ENCODE data around the gene SAP130. TPM values are rescaled to one million over a fixed set of nuclear protein-coding genes. Genes with fewer than 3 reads are reported as not detected.
"Not testable (repeated sequence)": the region's sequence is repeated elsewhere in the genome, so short reads cannot be mapped to it uniquely, and the experiment has no call there.

SAP130 gene
- total and polyA plus RNA-seq, 5 donors from 2014 or later = 4.8 to 38.0 (median 7.3) TPM

GRCh38 chr2:127927384-127927783 is 100.5 kb downstream of the SAP130 start:
- Histone ChIP-seq H3K4me3 (ENCODE audit: low read depth, low read length) (no peak overlapping the region), H3K27me3 (ENCODE audit: control insufficient read depth, insufficient read depth, low read length) (no peaks in the 10 kb centered on the region), H3K4me1 (ENCODE audit: control insufficient read depth, insufficient read depth, low read length, poor library complexity, severe bottlenecking) (no peaks in the 10 kb centered on the region), H3K36me3 (ENCODE audit: control insufficient read depth, insufficient read depth, low read length) (no peaks in the 10 kb centered on the region), H3K9me3 (ENCODE audit: control insufficient read depth in 2 of 2, low read length in 2 of 2) (no peaks in the 10 kb centered on the region), H3K27ac (ENCODE audit: insufficient read depth, low read length, poor library complexity, severe bottlenecking) (no peak overlapping the region)
- Mint-ChIP-seq H3K36me3 (no peaks in the 10 kb centered on the region), H3K9me3 (no peaks in the 10 kb centered on the region), H3K27ac (no peak overlapping the region), H3K4me1 (peaks cover 0 to 4% (median 0%) of the 10 kb centered on the region in 4 donors), H3K27me3 (peaks cover 42% of the 10 kb centered on the region), H3K4me3 (no peak overlapping the region)
- ATAC-seq (ENCODE audit: low read depth in 2 of 2) = no peak
- DNase-seq = no peak

- Mint-ChIP-seq H3K36me3 (no peaks in the 10 kb centered on the region), H3K27ac (no peak overlapping the region), H3K4me1 (no peaks in the 10 kb centered on the region), H3K9me3 (peaks cover 0 to 2% (median 0%) of the 10 kb centered on the region in 7 donors), H3K4me3 (no peak overlapping the region), H3K27me3 (peaks cover 18% of the 10 kb centered on the region)
- Histone ChIP-seq H3K27ac (ENCODE audit: insufficient read depth, low read length, poor library complexity, severe bottlenecking) (no peak overlapping the region), H3K9me3 (ENCODE audit: control insufficient read depth in 2 of 2, low read length in 2 of 2) (no peaks in the 10 kb centered on the region), H3K4me3 (ENCODE audit: low read depth, low read length) (no peak overlapping the region), H3K4me1 (ENCODE audit: control insufficient read depth, insufficient read depth, low read length, poor library complexity, severe bottlenecking) (no peaks in the 10 kb centered on the region), H3K27me3 (ENCODE audit: control insufficient read depth, insufficient read depth, low read length) (no peaks in the 10 kb centered on the region), H3K36me3 (ENCODE audit: control insufficient read depth, insufficient read depth, low read length) (no peaks in the 10 kb centered on the region)
- no peak for DNase-seq
- no peak for ATAC-seq (ENCODE audit: low read depth in 2 of 2)
Measured at GRCh38 chr2:127917916-127918315, 109.9 kb downstream of the SAP130 start.

GRCh38 chr2:127913808-127914457 is 113.9 kb downstream of the SAP130 start:
- no peak for ATAC-seq (ENCODE audit: low read depth in 2 of 2)
- H3K36me3 Mint-ChIP-seq = no peaks in the 10 kb centered on the region
- peaks cover 0 to 4% (median 0%) of the 10 kb centered on the region in 7 donors for H3K9me3 Mint-ChIP-seq
- no peak overlapping the region for H3K4me3 ChIP-seq (ENCODE audit: low read depth, low read length)
- no peaks in the 10 kb centered on the region for H3K9me3 ChIP-seq (ENCODE audit: control insufficient read depth in 2 of 2, low read length in 2 of 2)
- no peaks in the 10 kb centered on the region for H3K4me1 Mint-ChIP-seq
- no peak for DNase-seq
- no peaks in the 10 kb centered on the region for H3K4me1 ChIP-seq (ENCODE audit: control insufficient read depth, insufficient read depth, low read length, poor library complexity, severe bottlenecking)
- peaks cover 20% of the 10 kb centered on the region for H3K27me3 Mint-ChIP-seq
- no peak overlapping the region for H3K27ac Mint-ChIP-seq
- H3K4me3 Mint-ChIP-seq = no peak overlapping the region
- H3K27me3 ChIP-seq (ENCODE audit: control insufficient read depth, insufficient read depth, low read length) = no peaks in the 10 kb centered on the region
- no peak overlapping the region for H3K27ac ChIP-seq (ENCODE audit: insufficient read depth, low read length, poor library complexity, severe bottlenecking)
- H3K36me3 ChIP-seq (ENCODE audit: control insufficient read depth, insufficient read depth, low read length) = no peaks in the 10 kb centered on the region

GRCh38 chr2:127911737-127912136 is 116.1 kb downstream of the SAP130 start:
- Mint-ChIP-seq H3K4me3 (no peak overlapping the region), H3K4me1 (no peaks in the 10 kb centered on the region), H3K27me3 (peaks cover 15% of the 10 kb centered on the region), H3K27ac (no peak overlapping the region), H3K9me3 (peaks cover 0 to 4% (median 0%) of the 10 kb centered on the region in 7 donors), H3K36me3 (no peaks in the 10 kb centered on the region)
- H3K9me3 ChIP-seq (ENCODE audit: control insufficient read depth in 2 of 2, low read length in 2 of 2) = no peaks in the 10 kb centered on the region
- no peak overlapping the region for H3K4me3 ChIP-seq (ENCODE audit: low read depth, low read length)
- no peaks in the 10 kb centered on the region for H3K36me3 ChIP-seq (ENCODE audit: control insufficient read depth, insufficient read depth, low read length)
- no peaks in the 10 kb centered on the region for H3K27me3 ChIP-seq (ENCODE audit: control insufficient read depth, insufficient read depth, low read length)
- no peak overlapping the region for H3K27ac ChIP-seq (ENCODE audit: insufficient read depth, low read length, poor library complexity, severe bottlenecking)
- no peak for DNase-seq
- no peak for ATAC-seq (ENCODE audit: low read depth in 2 of 2)
- H3K4me1 ChIP-seq (ENCODE audit: control insufficient read depth, insufficient read depth, low read length, poor library complexity, severe bottlenecking) = no peaks in the 10 kb centered on the region

- Mint-ChIP-seq H3K27ac (no peak overlapping the region), H3K4me1 (peaks cover 0 to 2% (median 0%) of the 10 kb centered on the region in 4 donors), H3K36me3 (no peaks in the 10 kb centered on the region), H3K4me3 (no peak overlapping the region), H3K27me3 (peaks cover 22% of the 10 kb centered on the region), H3K9me3 (peaks cover 0 to 4% (median 0%) of the 10 kb centered on the region in 7 donors)
- ATAC-seq (ENCODE audit: low read depth in 2 of 2) (no peak), DNase-seq (no peak)
- H3K9me3 ChIP-seq (ENCODE audit: control insufficient read depth in 2 of 2, low read length in 2 of 2) = no peaks in the 10 kb centered on the region
- H3K27ac ChIP-seq (ENCODE audit: insufficient read depth, low read length, poor library complexity, severe bottlenecking) = no peak overlapping the region
- H3K4me3 ChIP-seq (ENCODE audit: low read depth, low read length) = no peak overlapping the region
- no peaks in the 10 kb centered on the region for H3K27me3 ChIP-seq (ENCODE audit: control insufficient read depth, insufficient read depth, low read length)
- H3K4me1 ChIP-seq (ENCODE audit: control insufficient read depth, insufficient read depth, low read length, poor library complexity, severe bottlenecking) = no peaks in the 10 kb centered on the region
- H3K36me3 ChIP-seq (ENCODE audit: control insufficient read depth, insufficient read depth, low read length) = no peaks in the 10 kb centered on the region
Measured at GRCh38 chr2:127910415-127910814, 117.4 kb downstream of the SAP130 start.

GRCh38 chr2:127909019-127909418 is 118.8 kb downstream of the SAP130 start:
- Mint-ChIP-seq H3K27ac (no peak overlapping the region), H3K4me1 (peaks cover 0 to 2% (median 0%) of the 10 kb centered on the region in 4 donors), H3K27me3 (peaks cover 19% of the 10 kb centered on the region), H3K4me3 (no peak overlapping the region), H3K36me3 (no peaks in the 10 kb centered on the region), H3K9me3 (peaks cover 0 to 4% (median 0%) of the 10 kb centered on the region in 7 donors)
- no peaks in the 10 kb centered on the region for H3K36me3 ChIP-seq (ENCODE audit: control insufficient read depth, insufficient read depth, low read length)
- no peaks in the 10 kb centered on the region for H3K4me1 ChIP-seq (ENCODE audit: control insufficient read depth, insufficient read depth, low read length, poor library complexity, severe bottlenecking)
- DNase-seq = no peak
- no peak overlapping the region for H3K4me3 ChIP-seq (ENCODE audit: low read depth, low read length)
- no peaks in the 10 kb centered on the region for H3K27me3 ChIP-seq (ENCODE audit: control insufficient read depth, insufficient read depth, low read length)
- no peak overlapping the region for H3K27ac ChIP-seq (ENCODE audit: insufficient read depth, low read length, poor library complexity, severe bottlenecking)
- no peak for ATAC-seq (ENCODE audit: low read depth in 2 of 2)
- no peaks in the 10 kb centered on the region for H3K9me3 ChIP-seq (ENCODE audit: control insufficient read depth in 2 of 2, low read length in 2 of 2)

- H3K27me3 ChIP-seq (ENCODE audit: control insufficient read depth, insufficient read depth, low read length); H3K27ac Mint-ChIP-seq; H3K4me3 ChIP-seq (ENCODE audit: low read depth, low read length); H3K36me3 Mint-ChIP-seq; DNase-seq; H3K4me3 Mint-ChIP-seq; H3K4me1 Mint-ChIP-seq; H3K4me1 ChIP-seq (ENCODE audit: control insufficient read depth, insufficient read depth, low read length, poor library complexity, severe bottlenecking); H3K36me3 ChIP-seq (ENCODE audit: control insufficient read depth, insufficient read depth, low read length); H3K9me3 Mint-ChIP-seq; ATAC-seq (ENCODE audit: low read depth in 2 of 2); H3K9me3 ChIP-seq (ENCODE audit: control insufficient read depth in 2 of 2, low read length in 2 of 2); H3K27ac ChIP-seq (ENCODE audit: insufficient read depth, low read length, poor library complexity, severe bottlenecking): not testable (repeated sequence)
- H3K27me3 Mint-ChIP-seq = peaks cover 24% of the 10 kb centered on the region
Measured at GRCh38 chr2:127907733-127908400, 120.0 kb downstream of the SAP130 start.
